Dendritic cell treated with granulocyte-macrophage colony-stimulating factor and Interleukin-4, amounts not matched to agents 40 ng/mL and 50 ng/mL, for 4 days (primary cell): ENCODE measurements around the gene BCR.

Experiments
- H3K27ac Mint-ChIP-seq: one replicate; pipeline ENCODE4 v1.8.0; 2022; ENCODE audit warnings: mild to moderate bottlenecking, mixed read lengths
- H3K27me3 Mint-ChIP-seq: one replicate; pipeline ENCODE4 v1.8.0; 2022; ENCODE audit warnings: mild to moderate bottlenecking, mixed read lengths
- H3K36me3 Mint-ChIP-seq: one replicate; pipeline ENCODE4 v1.8.0; 2022; ENCODE audit warnings: low read depth, mixed read lengths
- H3K4me1 Mint-ChIP-seq: one replicate; pipeline ENCODE4 v1.8.0; 2022; ENCODE audit warnings: low read depth, mixed read lengths
- H3K4me3 Mint-ChIP-seq: one replicate; pipeline ENCODE4 v1.8.0; 2022; ENCODE audit warnings: mild to moderate bottlenecking, moderate library complexity, mixed read lengths
- H3K9me3 Mint-ChIP-seq: one replicate; pipeline ENCODE4 v1.8.0; 2022; ENCODE audit warnings: mixed read lengths
- intact Hi-C: fragments of 100-400 bp; cut with micrococcal nuclease; formaldehyde crosslinking; loops from one replicate; pipeline ENCODE4 v1.15.0; 2022

BCR gene

DNA sequence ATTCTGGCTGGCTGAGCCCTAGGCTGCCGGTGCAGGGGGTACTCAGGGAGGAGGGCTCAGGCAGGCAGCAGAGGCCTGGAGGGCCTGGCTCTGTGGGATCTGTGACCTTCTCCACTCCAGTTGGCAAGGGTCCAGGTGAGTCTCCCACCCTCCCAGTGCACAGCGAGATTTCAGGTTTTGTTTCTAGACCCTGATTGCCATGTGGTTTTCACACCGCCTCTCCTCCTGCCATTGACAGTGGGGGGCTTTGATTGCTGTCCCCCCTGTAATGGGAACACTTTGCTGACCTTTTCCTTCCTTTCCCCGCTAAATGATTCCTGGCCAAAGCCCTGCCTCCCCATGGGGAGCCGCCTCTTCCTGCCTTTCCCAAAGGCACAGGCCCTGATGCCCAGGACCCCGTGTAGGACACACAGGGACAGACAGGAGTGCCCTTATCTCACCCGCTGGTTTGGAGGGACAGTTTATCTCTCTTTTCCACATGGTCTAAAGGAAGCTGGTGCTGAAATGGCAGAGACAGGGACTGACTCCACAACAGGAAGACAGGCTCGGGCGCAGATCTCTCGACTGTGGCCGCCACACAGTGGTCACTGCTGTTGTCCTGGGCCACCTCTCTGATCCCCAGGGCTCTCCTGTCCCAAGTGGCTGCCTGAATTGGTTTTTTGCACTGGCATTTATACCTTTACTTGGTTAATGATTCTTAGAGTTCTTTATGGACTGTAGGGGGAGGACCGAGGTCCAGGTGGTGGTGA, 43.4 kb downstream of the BCR start:
- Mint-ChIP-seq H3K27me3 (no peaks in the 10 kb centered on the region), H3K4me1 (peaks cover 92% of the 10 kb centered on the region), H3K9me3 (peaks cover 6% of the 10 kb centered on the region), H3K4me3 (no peak overlapping the region), H3K27ac (no peak overlapping the region), H3K36me3 (peaks cover 4% of the 10 kb centered on the region)
- intact Hi-C loops = loop anchor here (5.0 kb wide), 1 partner anchor 41 kb away; the partner anchor contains the start of gene BCR

GRCh38 chr22:23224846-23225245, 44.5 kb downstream of the BCR start:
- intact Hi-C loops = loop anchor here (5.0 kb wide), 1 partner anchor 43 kb away; the partner anchor contains the start of gene BCR
- no peak overlapping the region for H3K27ac Mint-ChIP-seq
- H3K9me3 Mint-ChIP-seq = peaks cover 12% of the 10 kb centered on the region
- peaks cover 9% of the 10 kb centered on the region for H3K36me3 Mint-ChIP-seq
- H3K27me3 Mint-ChIP-seq = no peaks in the 10 kb centered on the region
- H3K4me3 Mint-ChIP-seq = no peak overlapping the region
- H3K4me1 Mint-ChIP-seq = peaks cover 81% of the 10 kb centered on the region

DNA sequence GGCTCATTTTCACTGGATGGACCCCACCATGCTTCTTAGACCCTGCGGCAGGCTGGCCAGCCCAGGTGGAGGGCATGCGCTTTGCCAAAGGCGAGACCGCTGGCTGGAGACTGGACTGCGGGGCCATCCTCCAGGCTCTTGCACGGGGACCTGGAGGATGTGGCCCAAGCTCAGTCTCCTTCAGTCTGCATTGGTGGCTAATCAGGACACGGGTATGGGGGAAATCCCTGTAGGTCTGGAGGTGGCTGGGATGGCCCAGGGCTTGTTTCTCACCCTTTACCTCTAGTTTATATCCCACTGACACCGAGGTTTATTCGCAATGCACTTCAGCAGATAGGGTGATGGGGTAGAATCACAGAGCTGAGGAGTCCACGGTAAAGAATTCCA, 45.0 kb downstream of the BCR start:
- H3K36me3 Mint-ChIP-seq = peaks cover 9% of the 10 kb centered on the region
- H3K4me1 Mint-ChIP-seq = peaks cover 76% of the 10 kb centered on the region
- no peak overlapping the region for H3K4me3 Mint-ChIP-seq
- H3K27ac Mint-ChIP-seq = no peak overlapping the region
- H3K27me3 Mint-ChIP-seq = no peaks in the 10 kb centered on the region
- intact Hi-C loops = no loop called here
- H3K9me3 Mint-ChIP-seq = peaks cover 12% of the 10 kb centered on the region

DNA sequence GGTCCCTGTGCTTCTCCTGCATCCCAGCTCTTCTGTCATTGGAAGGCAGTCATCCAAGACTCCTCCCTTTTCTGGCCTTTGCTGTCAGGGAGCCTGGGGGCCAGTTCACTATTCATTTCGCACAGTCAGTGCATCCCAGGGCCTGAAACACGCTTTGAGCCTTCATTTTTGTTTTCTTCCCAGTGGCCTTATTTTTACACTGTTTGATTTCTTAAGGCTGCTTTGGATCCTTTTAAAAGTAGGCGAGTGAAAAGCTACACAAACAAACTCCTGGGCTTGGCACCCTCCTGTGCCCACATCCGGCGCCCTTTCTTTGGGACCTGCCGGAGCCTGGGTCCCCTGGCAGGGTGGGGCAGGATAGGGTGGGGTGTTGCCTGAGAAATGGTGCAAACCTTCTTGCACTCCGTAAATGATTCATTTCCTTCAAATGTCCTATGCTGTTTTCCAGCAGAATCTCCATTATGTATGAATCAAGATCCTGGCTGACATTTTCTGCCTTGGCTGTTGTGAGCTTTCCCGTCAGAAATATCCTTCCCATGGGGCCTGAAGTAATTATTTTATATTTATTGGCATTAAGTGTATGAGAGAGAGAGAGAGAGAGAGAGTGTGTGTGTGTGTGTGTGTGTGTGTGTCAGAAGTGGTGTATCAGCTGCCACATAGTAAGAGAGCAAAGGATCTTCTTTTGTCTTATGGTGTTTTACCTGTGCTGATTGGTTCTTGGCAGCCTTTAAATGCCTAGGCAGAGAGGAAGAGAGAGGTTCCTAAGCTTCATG, 45.6 kb downstream of the BCR start:
- H3K9me3 Mint-ChIP-seq = peaks cover 12% of the 10 kb centered on the region
- peaks cover 9% of the 10 kb centered on the region for H3K36me3 Mint-ChIP-seq
- H3K27ac Mint-ChIP-seq = peak overlapping the region; percentile 49
- H3K27me3 Mint-ChIP-seq = no peaks in the 10 kb centered on the region
- no peak overlapping the region for H3K4me3 Mint-ChIP-seq
- intact Hi-C loops = no loop called here
- H3K4me1 Mint-ChIP-seq = peaks cover 70% of the 10 kb centered on the region

- Mint-ChIP-seq H3K4me3 (no peak overlapping the region), H3K36me3 (peaks cover 9% of the 10 kb centered on the region), H3K27me3 (no peaks in the 10 kb centered on the region), H3K9me3 (peaks cover 12% of the 10 kb centered on the region), H3K27ac (peak overlapping the region; percentile 49), H3K4me1 (peaks cover 65% of the 10 kb centered on the region)
- intact Hi-C loops = no loop called here
Observed at GRCh38 chr22:23226497-23226850, 46.2 kb downstream of the BCR start.

DNA sequence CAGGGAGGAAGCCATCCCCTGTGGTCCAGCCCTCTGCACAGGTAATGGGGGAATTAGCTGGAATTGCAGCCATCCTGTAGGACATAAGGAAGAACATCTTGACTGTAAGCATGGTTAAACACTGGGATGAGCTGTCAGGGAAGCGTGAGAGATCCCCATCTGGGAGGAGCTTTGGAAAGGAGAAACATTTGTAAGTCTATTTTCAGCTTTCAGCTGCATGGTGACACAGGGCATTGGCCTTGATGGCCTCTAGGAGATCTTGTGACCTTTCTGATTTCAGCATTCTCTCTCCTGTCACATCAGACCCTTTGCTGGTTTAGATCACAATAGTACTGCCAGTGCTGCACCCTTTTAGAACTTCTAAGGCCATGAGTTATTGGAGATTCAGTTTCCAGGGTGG, 47.1 kb downstream of the BCR start:
- H3K36me3 Mint-ChIP-seq = peaks cover 9% of the 10 kb centered on the region
- no peak overlapping the region for H3K4me3 Mint-ChIP-seq
- intact Hi-C loops = no loop called here

GRCh38 chr22:23228503-23228902, 48.2 kb downstream of the BCR start:
- intact Hi-C loops = no loop called here
- Mint-ChIP-seq H3K36me3 (peaks cover 9% of the 10 kb centered on the region), H3K4me1 (peaks cover 62% of the 10 kb centered on the region), H3K4me3 (no peak overlapping the region), H3K27me3 (no peaks in the 10 kb centered on the region), H3K9me3 (peaks cover 12% of the 10 kb centered on the region), H3K27ac (no peak overlapping the region)

More for the DNA sequence above, 47.1 kb downstream of the BCR start:
- no peaks in the 10 kb centered on the region for H3K27me3 Mint-ChIP-seq
- H3K4me1 Mint-ChIP-seq = peaks cover 62% of the 10 kb centered on the region
- H3K9me3 Mint-ChIP-seq = peaks cover 12% of the 10 kb centered on the region
- no peak overlapping the region for H3K27ac Mint-ChIP-seq

DNA sequence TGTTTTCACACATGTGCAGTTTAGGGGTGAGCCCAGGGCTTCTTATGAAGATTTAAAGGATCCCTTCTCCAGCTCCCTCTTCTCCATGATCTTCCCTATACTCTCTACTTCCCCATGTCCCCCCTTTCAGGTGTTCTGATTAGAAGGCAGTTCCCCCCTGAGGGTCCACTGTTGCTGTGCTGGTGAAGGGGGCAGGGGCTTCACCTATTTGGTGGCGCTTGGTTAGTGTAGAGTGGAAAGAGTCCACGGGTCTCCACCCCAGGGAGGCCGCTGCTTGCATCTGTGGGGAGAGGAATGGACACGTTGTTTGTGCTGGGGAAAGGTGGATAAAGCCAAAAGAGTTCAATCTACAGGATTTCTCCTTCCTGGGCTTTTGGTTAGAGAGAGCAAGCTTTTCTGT, 49.3 kb downstream of the BCR start:
- H3K27me3 Mint-ChIP-seq = no peaks in the 10 kb centered on the region
- intact Hi-C loops = no loop called here
- H3K4me1 Mint-ChIP-seq = peaks cover 57% of the 10 kb centered on the region
- H3K9me3 Mint-ChIP-seq = peaks cover 12% of the 10 kb centered on the region
- H3K4me3 Mint-ChIP-seq = no peak overlapping the region
- H3K36me3 Mint-ChIP-seq = peaks cover 9% of the 10 kb centered on the region
- no peak overlapping the region for H3K27ac Mint-ChIP-seq

DNA sequence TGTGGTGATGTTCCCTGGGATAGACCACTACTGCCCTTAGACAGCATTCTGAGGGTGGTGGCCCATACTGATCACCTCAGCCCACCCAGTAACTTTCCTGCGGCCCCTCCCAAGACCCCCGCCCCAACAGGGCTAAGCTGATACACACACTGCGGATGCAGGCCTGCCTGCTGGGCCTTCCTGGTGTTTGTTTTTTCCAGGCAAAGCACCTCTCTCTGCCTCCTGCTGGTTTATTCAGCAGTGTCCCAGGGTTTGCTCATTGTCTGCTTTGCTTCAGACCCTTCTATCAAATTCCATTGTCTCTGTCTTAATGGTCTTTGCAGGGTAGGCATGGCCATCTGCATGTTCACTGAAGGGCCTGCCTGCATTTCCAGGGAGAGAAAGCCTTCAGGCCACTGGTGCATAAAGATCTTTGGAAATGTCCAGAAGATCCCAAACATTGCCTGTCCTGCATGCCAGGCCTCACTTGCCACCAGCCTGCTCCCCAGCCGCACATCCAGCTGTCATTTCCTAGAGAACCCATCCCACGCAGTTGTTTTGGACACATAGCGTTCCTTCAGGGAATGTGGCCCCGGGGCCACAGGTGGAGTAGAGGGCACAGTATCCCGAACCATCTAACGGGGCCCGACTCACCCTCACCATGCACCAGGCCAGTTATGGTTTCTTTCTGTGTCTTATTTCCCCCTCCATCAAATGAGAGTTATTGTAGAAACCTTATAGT, 50.2 kb downstream of the BCR start:
- peaks cover 12% of the 10 kb centered on the region for H3K9me3 Mint-ChIP-seq
- H3K4me3 Mint-ChIP-seq = no peak overlapping the region
- no peak overlapping the region for H3K27ac Mint-ChIP-seq
- H3K4me1 Mint-ChIP-seq = peaks cover 48% of the 10 kb centered on the region
- H3K27me3 Mint-ChIP-seq = no peaks in the 10 kb centered on the region
- H3K36me3 Mint-ChIP-seq = peaks cover 9% of the 10 kb centered on the region
- intact Hi-C loops = no loop called here

DNA sequence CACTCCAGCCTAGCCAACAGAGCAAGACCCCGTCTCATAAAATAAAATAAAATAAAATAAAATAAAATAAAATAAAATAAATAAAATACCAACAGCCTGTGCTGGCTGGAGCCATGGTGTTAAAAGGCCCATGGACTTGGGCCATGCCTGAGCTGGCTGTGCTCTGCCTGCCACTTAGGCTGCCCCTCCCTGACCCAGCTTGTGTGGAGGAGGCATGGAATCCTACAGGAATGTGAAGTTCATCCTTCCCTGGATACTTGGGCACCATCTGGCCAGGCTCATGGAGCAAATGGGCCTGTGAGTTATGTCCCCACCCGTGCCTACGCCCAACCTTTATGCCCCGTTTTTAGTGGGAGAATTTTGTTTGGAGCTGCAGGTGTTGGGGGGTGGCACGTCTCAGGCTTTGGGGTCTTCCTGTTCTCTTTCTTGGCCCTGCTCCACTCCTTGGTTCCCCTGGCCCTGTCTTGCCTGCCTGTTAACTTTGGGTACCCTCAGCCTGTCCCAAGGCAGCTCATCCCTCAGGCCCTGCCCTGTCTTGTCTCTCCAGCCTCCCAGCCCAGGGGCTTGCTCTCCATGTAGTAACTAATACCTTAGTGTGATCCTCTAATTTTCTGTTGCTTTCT, 51.3 kb downstream of the BCR start:
- peaks cover 9% of the 10 kb centered on the region for H3K36me3 Mint-ChIP-seq
- no peak overlapping the region for H3K4me3 Mint-ChIP-seq

GRCh38 chr22:23232094-23232905, 52.0 kb downstream of the BCR start:
- intact Hi-C loops = no loop called here
- Mint-ChIP-seq H3K4me3 (no peak overlapping the region), H3K4me1 (peaks cover 36% of the 10 kb centered on the region), H3K27me3 (no peaks in the 10 kb centered on the region), H3K27ac (no peak overlapping the region), H3K36me3 (peaks cover 9% of the 10 kb centered on the region), H3K9me3 (peaks cover 12% of the 10 kb centered on the region)

More for the DNA sequence above, 51.3 kb downstream of the BCR start:
- intact Hi-C loops = no loop called here
- H3K27me3 Mint-ChIP-seq = no peaks in the 10 kb centered on the region
- H3K9me3 Mint-ChIP-seq = peaks cover 12% of the 10 kb centered on the region
- no peak overlapping the region for H3K27ac Mint-ChIP-seq
- H3K4me1 Mint-ChIP-seq = peaks cover 38% of the 10 kb centered on the region

DNA sequence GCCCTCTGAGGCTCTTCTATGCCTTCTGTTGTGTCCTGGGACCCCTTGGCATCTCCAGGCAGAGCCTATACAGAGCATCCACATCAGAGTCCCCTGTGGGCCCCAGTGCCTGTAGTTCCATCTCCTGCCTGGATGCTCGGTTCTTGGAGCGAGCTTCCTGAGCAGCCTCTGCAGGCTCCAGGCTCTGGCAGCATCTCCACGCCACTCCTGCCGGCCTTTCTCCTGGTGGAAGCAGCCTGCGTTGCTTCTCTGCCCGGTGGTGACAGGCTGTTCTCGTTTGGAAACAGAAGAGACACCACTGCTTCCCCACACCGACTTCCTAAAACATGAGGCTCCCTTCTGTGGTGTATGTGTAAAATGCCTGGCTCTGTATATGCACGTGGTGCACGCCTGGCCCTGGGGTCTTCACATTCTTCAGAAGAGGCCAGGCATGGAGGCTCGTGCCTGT, 52.8 kb downstream of the BCR start:
- no peak overlapping the region for H3K27ac Mint-ChIP-seq
- intact Hi-C loops = no loop called here
- no peak overlapping the region for H3K4me3 Mint-ChIP-seq
- no peaks in the 10 kb centered on the region for H3K27me3 Mint-ChIP-seq
- H3K36me3 Mint-ChIP-seq = peaks cover 15% of the 10 kb centered on the region
- H3K4me1 Mint-ChIP-seq = peaks cover 35% of the 10 kb centered on the region
- H3K9me3 Mint-ChIP-seq = peaks cover 12% of the 10 kb centered on the region

GRCh38 chr22:23233752-23234408, 53.6 kb downstream of the BCR start:
- Mint-ChIP-seq H3K4me1 (peaks cover 36% of the 10 kb centered on the region), H3K4me3 (no peak overlapping the region), H3K36me3 (peaks cover 11% of the 10 kb centered on the region), H3K9me3 (peaks cover 5% of the 10 kb centered on the region), H3K27ac (peak overlapping the region; percentile 2), H3K27me3 (no peaks in the 10 kb centered on the region)
- intact Hi-C loops = no loop called here
